ENCODE results near the gene ARMC9. TPM values are rescaled to one million over a fixed set of nuclear protein-coding genes. Genes with fewer than 3 reads are reported as not detected.

Gene ARMC9
- total RNA-seq, 1 donor from 2014 or later, result 40.8 TPM

DNA sequence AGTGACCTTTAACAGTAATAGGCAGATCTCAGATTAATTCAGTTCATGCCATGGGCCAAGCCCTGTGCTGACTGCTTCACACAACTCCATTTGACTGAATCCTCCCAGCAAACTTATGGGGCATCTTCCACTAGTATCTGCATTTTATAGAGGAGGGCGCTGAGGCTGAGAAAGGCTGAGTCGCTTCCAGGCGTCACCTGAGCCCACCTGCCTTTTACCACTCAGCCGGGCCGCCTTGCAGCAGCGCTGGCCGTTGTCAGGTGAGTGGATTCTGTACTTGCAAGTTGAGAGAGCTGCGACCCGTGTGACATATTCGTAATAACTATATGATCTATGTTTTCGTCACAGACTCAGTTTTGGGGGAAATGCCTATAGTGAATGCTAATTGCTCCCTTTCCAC, 137.8 kb downstream of the ARMC9 start:
- Mint-ChIP-seq H3K4me1 (ENCODE audit: low read depth) (peaks cover 8% of the 10 kb centered on the region), H3K27ac (no peak overlapping the region), H3K36me3 (ENCODE audit: insufficient read depth) (peaks cover 20% of the 10 kb centered on the region), H3K27me3 (no peaks in the 10 kb centered on the region), H3K4me3 (ENCODE audit: low read depth) (no peak overlapping the region), H3K9me3 (ENCODE audit: low read depth) (no peaks in the 10 kb centered on the region)
- no peak for DNase-seq (ENCODE audit: low spot score, unreplicated experiment)
- TF ChIP-seq, protein P1, sequence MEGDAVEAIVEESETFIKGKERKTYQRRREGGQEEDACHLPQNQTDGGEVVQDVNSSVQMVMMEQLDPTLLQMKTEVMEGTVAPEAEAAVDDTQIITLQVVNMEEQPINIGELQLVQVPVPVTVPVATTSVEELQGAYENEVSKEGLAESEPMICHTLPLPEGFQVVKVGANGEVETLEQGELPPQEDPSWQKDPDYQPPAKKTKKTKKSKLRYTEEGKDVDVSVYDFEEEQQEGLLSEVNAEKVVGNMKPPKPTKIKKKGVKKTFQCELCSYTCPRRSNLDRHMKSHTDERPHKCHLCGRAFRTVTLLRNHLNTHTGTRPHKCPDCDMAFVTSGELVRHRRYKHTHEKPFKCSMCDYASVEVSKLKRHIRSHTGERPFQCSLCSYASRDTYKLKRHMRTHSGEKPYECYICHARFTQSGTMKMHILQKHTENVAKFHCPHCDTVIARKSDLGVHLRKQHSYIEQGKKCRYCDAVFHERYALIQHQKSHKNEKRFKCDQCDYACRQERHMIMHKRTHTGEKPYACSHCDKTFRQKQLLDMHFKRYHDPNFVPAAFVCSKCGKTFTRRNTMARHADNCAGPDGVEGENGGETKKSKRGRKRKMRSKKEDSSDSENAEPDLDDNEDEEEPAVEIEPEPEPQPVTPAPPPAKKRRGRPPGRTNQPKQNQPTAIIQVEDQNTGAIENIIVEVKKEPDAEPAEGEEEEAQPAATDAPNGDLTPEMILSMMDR (IDR thresholded peaks at IDR 0.05; ENCODE audit: unreplicated experiment), result no peak

DNA sequence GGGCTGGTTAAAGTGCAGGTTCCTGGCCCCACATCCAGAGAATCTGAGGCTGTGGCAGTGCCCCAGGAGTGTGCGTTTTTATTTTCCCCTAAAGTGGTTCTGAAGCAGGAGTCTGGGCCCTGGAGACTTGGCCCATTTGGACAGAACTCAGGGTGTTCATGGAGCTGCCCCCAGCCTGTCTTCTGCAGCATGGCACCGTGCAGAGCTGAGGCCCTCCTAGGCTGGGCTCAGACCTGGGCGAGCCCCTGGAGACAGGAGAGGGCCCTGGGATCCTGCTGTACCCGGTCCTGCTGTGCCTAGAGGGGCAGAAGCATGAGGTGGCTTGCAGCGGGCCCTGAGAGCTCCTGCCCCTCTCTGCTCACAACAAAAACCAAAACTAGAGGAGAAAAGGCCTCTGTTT, 138.3 kb downstream of the ARMC9 start:
- Mint-ChIP-seq H3K9me3 (ENCODE audit: low read depth) (no peaks in the 10 kb centered on the region), H3K27ac (no peak overlapping the region), H3K4me1 (ENCODE audit: low read depth) (peaks cover 11% of the 10 kb centered on the region), H3K4me3 (ENCODE audit: low read depth) (no peak overlapping the region), H3K27me3 (no peaks in the 10 kb centered on the region), H3K36me3 (ENCODE audit: insufficient read depth) (peaks cover 20% of the 10 kb centered on the region)
- TF ChIP-seq, protein P1 (IDR thresholded peaks at IDR 0.05; ENCODE audit: unreplicated experiment), result no peak
- no peak for DNase-seq (ENCODE audit: low spot score, unreplicated experiment)

DNA sequence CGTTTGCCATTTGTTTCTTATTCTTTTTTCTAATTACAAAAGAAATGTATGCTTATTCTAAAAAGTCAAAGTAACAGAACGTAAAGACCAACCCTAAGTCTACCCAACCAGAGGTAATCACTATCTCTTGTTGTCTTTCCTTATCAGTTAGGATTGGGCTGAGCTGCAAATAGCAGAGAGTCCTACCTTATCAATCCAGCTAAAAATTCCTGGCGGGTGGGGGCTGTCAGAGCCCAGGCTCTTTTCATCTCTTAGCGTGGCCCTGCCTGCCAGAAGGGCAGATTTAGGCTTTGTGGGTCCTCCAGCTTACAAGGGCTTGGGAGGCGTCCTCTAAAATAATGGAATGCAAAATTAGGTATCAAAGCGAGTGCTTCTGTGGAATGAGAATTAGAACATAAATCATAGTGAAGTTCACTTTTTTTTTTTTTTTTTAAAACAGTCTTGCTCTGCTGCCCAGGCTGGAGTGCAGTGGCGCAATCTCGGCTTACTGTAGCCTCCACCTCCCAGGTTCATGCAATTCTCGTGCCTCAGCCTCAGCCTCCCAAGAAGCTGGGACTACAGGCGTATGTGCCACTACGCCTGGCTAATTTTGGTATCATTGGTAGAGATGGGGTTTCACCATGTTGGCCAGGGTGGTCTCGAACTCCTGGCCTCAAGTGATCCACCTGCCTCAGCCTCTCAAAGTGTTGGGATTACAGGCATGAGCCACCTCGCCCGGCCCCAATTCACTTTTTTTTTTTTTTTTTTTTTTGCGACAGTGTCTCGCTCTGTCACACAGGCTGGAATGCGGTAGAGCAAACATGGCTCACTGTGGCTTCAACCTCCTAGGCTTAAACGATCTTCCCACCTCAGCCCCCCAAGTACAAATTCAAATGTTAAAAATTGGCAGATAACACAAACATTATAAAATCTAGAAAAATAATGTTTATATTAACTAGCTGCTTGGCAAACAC, 139.7 kb downstream of the ARMC9 start:
- TF ChIP-seq, protein P1 (IDR thresholded peaks at IDR 0.05; ENCODE audit: unreplicated experiment), result no peak
- peak overlapping the region; percentile 21 for H3K4me3 Mint-ChIP-seq (ENCODE audit: low read depth)
- H3K27ac Mint-ChIP-seq, result no peak overlapping the region

DNA sequence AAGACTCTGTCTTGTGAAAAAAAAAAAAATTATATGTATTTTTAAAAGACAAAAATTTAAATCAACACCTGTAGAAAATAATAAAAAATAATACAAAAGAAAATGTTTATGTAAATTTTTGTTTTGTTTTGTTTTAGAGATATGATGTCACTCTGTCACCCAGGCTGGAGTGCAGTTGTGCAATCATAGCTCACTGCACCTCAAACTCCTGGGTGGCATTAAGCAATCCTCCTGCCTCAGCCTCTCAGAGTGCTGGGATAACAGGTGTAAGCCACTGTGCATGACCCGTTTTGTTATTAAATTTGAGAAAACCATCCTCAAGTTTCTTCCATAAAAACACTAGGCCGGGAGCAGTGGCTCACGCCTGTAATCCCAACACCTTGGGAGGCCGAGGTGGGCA, 140.9 kb downstream of the ARMC9 start:
- TF ChIP-seq, protein P1 (IDR thresholded peaks at IDR 0.05; ENCODE audit: unreplicated experiment), result no peak
- Mint-ChIP-seq H3K9me3 (ENCODE audit: low read depth) (no peaks in the 10 kb centered on the region), H3K27me3 (no peaks in the 10 kb centered on the region), H3K36me3 (ENCODE audit: insufficient read depth) (no peaks in the 10 kb centered on the region), H3K4me1 (ENCODE audit: low read depth) (peaks cover 27% of the 10 kb centered on the region), H3K27ac (no peak overlapping the region), H3K4me3 (ENCODE audit: low read depth) (no peak overlapping the region)
- DNase-seq (ENCODE audit: low spot score, unreplicated experiment), result no peak

More for the DNA sequence above, 139.7 kb downstream of the ARMC9 start:
- Mint-ChIP-seq H3K4me1 (ENCODE audit: low read depth) (peaks cover 21% of the 10 kb centered on the region), H3K9me3 (ENCODE audit: low read depth) (no peaks in the 10 kb centered on the region), H3K36me3 (ENCODE audit: insufficient read depth) (peaks cover 9% of the 10 kb centered on the region), H3K27me3 (no peaks in the 10 kb centered on the region)
- no peak for DNase-seq (ENCODE audit: low spot score, unreplicated experiment)

DNA sequence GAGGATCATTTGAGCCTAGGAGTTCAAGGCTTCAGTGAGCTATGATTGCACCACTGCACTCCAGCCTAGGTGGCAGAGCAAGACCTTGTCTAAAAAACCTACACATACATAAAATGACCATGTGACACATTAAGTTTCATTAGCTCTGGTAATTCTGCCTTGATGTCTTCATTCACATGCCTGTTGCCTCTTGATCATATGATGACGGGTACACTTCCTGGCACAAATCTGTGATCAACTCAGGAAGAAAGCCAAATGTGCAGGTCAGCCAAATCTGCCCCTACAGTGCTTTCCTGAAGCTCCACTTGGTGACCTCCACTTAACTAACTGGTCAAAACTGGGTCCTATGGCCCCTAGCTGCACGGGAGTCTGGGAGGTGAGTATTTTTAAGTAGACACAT, 142.7 kb downstream of the ARMC9 start:
- Mint-ChIP-seq H3K4me3 (ENCODE audit: low read depth) (no peak overlapping the region), H3K4me1 (ENCODE audit: low read depth) (peaks cover 43% of the 10 kb centered on the region), H3K9me3 (ENCODE audit: low read depth) (no peaks in the 10 kb centered on the region), H3K36me3 (ENCODE audit: insufficient read depth) (peaks cover 4% of the 10 kb centered on the region), H3K27ac (peak overlapping the region; percentile 49), H3K27me3 (no peaks in the 10 kb centered on the region)
- DNase-seq (ENCODE audit: low spot score, unreplicated experiment), result no peak
- TF ChIP-seq, protein P1 (IDR thresholded peaks at IDR 0.05; ENCODE audit: unreplicated experiment), result no peak
